GM18951 (cell line): Measurements from ENCODE around the gene GRIN2A.

Experiments used
- POLR2A ChIP-seq: IDR thresholded peaks from 4 replicates; pipeline ENCODE4 v1.6.1; 2011; ENCODE audit warnings: mild to moderate bottlenecking; ENCODE audit not compliant: insufficient read length, insufficient read depth; ENCODE audit errors: extremely low read depth
- in situ Hi-C: fragments of 300-500 bp; cut with MboI; formaldehyde crosslinking; loops from one replicate; pipeline ENCODE4 v1.12.0; 2022; ENCODE audit warnings: low sequenced_read_pairs, mixed read lengths, inconsistent platforms; ENCODE audit not compliant: unreplicated experiment

The GRIN2A gene

GRCh38 chr16:10081201-10081940 lies 100.9 kb downstream of the GRIN2A start:
- TF ChIP-seq POLR2A = no peak

DNA sequence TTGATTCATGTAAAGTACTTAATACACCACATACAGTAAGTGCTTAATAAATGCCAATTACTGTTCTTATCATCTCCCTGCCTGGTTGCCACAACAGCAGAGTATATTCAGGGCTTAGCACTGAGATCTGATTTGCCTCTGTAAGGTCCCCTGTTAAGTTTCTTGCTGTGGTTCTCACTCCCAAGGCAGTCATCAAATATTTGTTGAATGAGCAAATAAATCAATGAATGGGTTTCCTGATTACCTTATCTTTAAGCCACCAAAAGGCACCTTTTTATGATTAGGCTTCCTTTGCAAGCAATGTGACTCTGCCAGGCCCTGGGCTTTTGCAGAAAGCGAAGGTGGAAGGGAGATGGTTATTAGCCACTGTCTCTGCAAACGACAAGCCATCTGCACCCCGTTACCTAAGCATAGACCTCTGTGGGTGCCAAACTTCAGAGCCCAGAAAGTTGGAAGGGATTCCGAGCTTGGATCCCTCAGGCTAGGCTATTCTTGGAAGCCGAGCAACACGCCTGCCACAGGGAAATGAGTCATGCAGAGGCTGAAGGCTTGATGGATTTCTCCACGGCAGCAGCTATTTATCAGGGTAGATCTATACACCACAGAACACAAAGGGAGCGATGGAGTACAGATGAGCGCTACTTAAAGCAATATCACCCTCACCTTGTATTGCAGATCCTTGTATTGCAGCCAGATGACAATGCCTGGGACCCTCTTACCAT lies 102.0 kb downstream of the GRIN2A start:
- in situ Hi-C loops = no loop called here
- no peak for TF ChIP-seq POLR2A

More at GRCh38 chr16:10081201-10081940, 100.9 kb downstream of the GRIN2A start:
- in situ Hi-C loops = no loop called here

- no peak for TF ChIP-seq POLR2A
- in situ Hi-C loops = no loop called here
These were observed 103.7 kb downstream of the GRIN2A start for GRCh38 chr16:10078541-10078949.

DNA sequence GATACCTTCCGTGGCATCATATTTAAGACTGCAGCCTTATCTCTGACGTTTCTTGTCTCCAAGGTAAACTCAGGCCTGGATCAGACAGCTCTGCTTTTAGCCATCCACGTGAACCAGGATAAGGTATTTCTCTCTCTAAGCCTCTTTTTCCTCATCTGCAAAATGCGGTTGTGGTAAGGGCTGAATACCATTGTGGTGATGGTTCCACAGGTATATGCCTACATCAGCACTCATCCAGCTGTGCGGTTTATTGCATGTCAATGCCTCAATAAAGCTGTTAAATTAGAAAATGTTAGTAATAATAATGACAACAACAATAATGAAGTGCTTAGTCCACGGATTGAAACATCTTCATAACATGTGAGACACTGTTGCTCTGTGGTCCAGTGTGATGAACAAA lies 104.4 kb downstream of the GRIN2A start:
- TF ChIP-seq POLR2A = no peak

GRCh38 chr16:10076037-10076436 lies 106.2 kb downstream of the GRIN2A start:
- no peak for TF ChIP-seq POLR2A
- in situ Hi-C loops = no loop called here

More for the DNA sequence above, 104.4 kb downstream of the GRIN2A start:
- in situ Hi-C loops = no loop called here

GRCh38 chr16:10070591-10070990 lies 111.6 kb downstream of the GRIN2A start:
- no peak for TF ChIP-seq POLR2A
- in situ Hi-C loops = no loop called here

- TF ChIP-seq POLR2A = no peak
- in situ Hi-C loops = no loop called here
These were observed 112.9 kb downstream of the GRIN2A start for GRCh38 chr16:10069374-10069773.

DNA sequence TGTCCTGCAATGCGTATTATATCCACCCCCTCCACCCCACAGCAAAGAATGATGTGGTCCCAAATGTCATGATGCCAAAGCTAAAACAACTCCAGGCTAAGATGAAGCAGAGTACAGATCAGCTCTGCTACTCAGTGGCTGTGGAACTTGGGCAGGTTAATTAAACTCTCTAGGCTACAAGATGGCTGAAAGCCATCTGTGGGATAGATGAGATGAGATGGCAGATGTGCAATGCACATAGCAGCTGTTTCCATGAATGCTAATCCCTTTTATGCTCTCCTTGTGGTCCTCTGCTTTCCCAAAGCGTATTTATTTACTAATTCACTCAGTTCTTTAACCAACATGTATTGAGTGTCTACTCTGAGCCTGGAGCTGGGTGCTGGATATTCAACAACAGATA lies 114.4 kb downstream of the GRIN2A start:
- no peak for TF ChIP-seq POLR2A
- in situ Hi-C loops = no loop called here

DNA sequence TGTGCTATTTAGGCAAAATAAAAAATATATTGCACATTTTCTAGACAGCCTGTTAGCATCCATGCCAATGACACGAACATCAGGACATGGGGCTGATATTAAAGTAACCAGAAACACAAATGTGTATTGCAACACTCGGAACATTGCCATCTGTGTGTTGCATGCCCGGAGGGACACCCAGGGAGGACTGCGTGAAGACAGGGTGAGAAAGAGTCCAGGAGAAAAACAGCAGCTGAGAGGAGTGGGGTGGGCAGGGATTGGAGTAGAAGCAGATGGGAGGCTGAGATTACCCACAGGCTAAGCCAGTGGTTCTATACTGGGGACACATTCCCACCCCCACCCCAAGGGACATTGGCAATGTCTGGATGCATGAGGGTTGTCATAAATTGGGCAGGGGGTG lies 114.8 kb downstream of the GRIN2A start:
- in situ Hi-C loops = no loop called here
- TF ChIP-seq POLR2A = no peak

DNA sequence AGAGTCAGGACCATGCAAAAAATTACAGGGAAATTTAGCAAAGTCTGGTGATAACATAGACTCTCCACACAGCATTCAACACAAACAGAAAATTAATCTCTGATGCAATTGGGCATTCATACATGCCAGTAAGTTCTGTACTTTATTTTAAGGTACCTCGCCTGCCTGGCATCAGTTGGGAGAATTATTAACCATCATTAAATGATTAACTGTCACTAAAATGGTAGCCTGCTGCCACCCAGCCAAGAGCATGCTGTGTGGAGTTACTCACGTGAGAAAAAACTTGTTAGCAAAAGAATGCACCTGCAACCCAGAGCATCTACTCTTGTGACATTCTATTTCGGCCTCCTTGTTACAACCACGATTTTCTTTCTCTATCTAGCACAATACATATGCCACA lies 117.2 kb downstream of the GRIN2A start:
- in situ Hi-C loops = no loop called here

GRCh38 chr16:10048850-10049249 lies 133.4 kb downstream of the GRIN2A start:
- TF ChIP-seq POLR2A = no peak
- in situ Hi-C loops = no loop called here

More for the DNA sequence above, 117.2 kb downstream of the GRIN2A start:
- no peak for TF ChIP-seq POLR2A

DNA sequence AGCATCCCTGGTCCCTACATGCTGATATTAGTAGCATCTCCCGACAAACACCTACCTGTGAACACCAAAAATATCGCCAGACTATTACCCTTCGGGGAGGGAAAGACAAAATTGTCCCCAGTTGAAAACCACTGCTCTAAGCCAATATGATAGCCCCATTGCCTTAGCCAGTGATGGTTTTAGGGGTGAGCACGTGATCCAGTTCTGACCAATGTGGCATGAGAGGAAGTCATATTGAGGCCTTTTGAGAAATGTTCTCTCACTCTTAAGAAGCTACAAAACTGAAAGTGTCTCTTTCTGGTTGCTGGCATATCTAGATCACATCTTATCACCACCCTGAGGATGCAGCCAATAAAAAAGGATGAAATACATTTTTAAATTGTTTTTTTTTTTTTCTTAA lies 136.3 kb downstream of the GRIN2A start:
- in situ Hi-C loops = no loop called here
- no peak for TF ChIP-seq POLR2A

DNA sequence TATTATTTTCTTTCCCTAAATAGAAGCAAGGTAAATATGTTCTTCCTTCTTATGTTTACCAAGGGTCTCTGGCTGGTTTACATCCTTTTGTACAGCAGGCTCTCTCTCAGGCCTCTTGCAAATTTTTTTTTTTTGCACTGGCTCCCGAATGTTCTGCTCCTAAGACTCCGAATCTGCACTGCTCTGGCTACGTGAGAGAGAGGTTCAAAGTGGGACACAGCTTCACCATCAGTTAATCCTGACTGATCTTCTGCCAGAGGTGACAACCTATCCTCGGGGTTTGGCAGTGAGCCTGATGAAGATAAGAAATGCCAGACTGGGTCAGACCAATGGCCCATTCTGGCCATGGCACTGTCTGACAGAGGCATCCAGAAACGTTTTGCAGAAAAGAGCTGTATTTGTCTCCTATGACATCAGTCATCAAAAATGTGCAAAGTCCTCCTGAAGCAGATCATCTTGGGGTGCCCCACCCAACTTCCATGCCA lies 136.9 kb downstream of the GRIN2A start:
- no peak for TF ChIP-seq POLR2A
- in situ Hi-C loops = no loop called here
